DMS114 treated with DMSO at 0.1 percent for 48 hours (cell line): Measurements from ENCODE around the gene NUFIP2.
"Not testable (repeated sequence)": the region's sequence is repeated elsewhere in the genome, so short reads cannot be mapped to it uniquely, and the experiment has no call there.

Experiments
- DNase-seq: peaks from one replicate; lab custom pipeline; 2025; ENCODE audit not compliant: unreplicated experiment; lab: John Stamatoyannopoulos, UW

The NUFIP2 gene

DNA sequence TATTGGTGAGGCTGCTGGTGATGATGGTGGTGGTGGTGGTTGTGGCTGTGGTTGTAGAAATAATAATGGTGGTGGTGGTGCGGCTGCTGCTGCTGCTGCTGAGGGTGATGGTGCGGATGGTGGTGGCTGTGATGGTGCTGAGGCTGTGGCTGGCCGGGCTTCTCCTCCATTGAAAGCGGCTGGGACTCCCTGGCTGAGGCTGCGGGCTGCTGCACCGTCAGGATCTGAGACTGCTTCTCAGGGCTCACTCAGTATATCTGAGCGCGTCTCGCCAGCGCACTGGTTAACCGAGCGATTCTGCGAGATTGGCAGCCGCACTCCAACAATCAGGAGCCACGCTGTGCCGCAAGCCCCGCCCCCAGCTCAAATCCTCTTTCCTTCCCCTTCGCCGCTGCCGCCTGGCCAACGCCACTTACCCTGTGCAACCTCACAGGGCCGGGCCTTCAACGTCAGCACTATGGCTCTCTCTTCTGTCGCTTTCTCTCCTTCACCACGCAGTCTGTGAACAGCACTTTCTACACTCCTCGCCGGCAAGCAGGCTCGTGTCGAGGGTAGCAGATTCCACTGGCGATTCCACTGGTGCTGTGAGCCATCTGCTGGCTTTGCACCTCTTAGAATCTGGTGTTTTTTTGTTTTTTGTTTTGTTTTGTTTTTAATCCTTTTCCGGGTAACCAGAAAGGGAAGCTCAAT is at the start of gene NUFIP2:
TSS of gene NUFIP2 (minus strand) at position 259 of the 690 bp plus-strand sequence. CDS start at position 170, 89 bp downstream.
- peak; percentile 97 for DNase-seq

DNA sequence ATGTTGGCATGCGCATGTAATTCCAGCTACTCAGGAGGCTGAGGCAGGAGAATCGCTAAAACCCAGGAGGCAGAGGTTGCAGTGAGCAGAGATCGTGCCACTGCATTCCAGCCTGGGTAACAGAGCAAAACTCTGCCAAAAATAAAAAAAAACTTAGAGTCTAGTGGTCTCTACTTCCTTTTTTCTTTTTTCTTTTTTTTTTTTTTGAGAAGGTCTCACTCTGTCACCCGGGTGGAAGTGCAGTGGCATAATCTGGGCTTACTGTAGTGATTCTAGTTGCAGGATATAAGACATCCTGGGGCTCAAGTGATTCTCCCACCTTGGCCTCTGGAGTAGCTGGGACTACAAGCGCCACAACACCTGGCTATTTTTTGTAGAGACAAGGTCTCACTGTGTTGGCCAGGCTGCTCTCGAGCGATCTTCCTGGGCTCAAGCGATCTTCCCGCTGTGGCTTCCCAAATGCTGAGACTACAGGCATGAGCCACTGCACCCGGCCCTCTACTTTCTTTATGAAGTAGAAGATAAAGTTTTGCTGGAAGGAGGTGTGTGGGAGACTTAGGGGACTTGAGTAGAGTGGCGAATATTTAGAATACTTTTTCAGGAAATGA is 48.3 kb upstream of the NUFIP2 start:
- DNase-seq = no peak

- DNase-seq = no peak
Observed at GRCh38 chr17:29341726-29342125, 47.8 kb upstream of the NUFIP2 start.

- DNase-seq = not testable (repeated sequence)
Observed at GRCh38 chr17:29339016-29339415, 45.1 kb upstream of the NUFIP2 start.

- DNase-seq = no peak
Observed at GRCh38 chr17:29331708-29332085, 37.7 kb upstream of the NUFIP2 start.

DNA sequence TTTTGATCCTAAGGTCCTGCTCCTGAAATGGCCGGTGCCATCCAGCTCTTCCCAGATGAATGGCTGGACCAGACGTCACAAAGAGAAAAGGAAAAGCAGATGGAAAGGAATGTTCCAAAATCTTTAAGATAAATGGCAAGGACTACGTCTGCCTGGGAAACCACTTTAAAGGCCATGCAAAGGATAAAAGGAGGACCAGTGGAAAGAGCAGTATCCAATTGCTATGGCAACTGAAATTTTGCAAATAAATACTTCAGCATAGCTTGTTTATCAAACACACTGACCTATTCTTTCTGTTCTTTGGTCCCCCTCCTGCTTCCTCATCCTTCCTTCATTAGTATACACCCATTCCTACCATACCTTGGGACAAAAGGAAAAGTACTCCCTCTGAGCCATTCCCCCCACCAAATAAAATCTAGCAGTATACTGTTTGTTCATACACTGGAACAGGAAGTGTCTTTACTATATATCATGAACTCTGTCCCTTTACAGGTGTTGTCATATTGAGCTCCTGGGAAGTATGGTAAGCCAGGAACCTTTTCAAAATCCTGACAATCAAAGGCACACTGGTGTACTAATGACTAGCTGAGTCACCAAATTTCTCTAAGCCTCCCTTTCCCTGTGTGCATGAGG is 37.2 kb upstream of the NUFIP2 start:
- DNase-seq = no peak

- DNase-seq = no peak
Observed at GRCh38 chr17:29327412-29327811, 33.5 kb upstream of the NUFIP2 start.

DNA sequence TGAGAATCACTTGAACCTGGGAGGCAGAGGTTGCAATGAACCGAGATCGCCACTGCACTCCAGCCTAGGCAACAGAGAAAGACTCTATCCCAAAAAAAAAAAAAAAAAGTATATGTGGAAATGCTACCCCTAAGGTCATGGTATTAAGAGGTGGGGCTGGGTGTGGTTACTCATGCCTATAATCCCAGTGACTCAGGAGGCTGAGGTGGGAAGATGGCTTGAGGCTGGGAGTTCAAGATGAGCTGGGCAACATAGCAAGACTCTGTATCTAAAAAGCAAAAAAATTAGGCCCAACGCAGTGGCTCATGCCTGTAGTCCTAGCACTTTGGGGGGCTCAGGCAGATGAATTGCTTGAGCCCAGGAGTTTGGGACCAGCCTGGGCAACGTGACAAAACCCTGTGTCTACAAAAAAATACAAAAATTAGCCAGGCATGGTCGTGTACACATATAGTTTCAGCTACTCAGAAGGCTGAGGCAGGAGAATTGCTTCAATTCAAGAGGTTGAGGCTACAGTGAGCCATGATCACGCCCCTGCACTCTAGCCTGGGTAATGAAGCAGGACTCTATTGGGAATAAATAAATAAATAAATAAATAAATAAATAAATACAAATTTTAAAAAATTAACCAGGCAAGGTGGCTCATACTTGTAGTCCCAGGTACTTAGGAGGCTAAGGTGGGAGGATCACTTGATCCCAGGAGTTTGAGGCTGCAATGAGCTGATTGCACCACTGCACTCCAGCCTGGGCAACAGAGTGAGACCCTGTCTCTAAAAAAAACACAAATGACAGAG is 32.3 kb upstream of the NUFIP2 start:
- DNase-seq = no peak

DNA sequence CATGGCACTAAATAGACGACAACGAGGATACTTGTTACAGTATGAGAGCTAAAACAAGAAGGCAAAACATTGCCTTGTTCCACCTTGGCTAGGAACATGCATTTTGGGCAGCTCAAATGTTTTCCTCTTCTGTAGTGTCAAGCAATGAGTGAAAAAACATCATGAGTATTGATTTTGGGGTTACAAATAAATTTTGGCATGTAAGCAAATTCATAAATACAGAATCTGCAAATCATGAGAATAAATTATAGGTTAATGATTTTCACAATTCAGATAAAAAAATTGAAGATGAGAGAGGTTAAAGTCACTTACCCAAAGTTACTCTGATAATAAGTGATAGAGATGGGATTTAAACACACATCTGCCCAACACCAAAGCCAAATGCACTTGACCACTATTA is 28.4 kb upstream of the NUFIP2 start:
- no peak for DNase-seq

- no peak for DNase-seq
Observed at GRCh38 chr17:29303386-29303785, 9.4 kb upstream of the NUFIP2 start.

- no peak for DNase-seq
Observed at GRCh38 chr17:29299031-29299430, 5.1 kb upstream of the NUFIP2 start.

GRCh38 chr17:29295420-29295819 is 1.5 kb upstream of the NUFIP2 start:
- DNase-seq = no peak

DNA sequence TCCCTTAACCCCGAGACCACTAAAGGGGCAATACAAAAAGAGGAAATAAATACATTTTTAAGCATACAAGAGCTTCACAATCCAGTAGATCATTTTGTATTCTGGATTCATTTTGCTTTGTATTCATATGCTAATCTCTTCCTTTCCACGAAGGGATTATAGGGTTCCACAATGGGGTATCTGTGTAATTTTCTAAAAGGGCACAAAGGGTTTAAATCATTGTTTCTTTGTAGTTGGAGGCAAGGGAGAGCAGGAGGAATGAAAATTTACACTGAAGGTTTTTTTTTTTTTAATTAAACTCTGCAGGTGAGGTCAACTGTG is 592 bp upstream of the NUFIP2 start:
- DNase-seq = peak; percentile 64

DNA sequence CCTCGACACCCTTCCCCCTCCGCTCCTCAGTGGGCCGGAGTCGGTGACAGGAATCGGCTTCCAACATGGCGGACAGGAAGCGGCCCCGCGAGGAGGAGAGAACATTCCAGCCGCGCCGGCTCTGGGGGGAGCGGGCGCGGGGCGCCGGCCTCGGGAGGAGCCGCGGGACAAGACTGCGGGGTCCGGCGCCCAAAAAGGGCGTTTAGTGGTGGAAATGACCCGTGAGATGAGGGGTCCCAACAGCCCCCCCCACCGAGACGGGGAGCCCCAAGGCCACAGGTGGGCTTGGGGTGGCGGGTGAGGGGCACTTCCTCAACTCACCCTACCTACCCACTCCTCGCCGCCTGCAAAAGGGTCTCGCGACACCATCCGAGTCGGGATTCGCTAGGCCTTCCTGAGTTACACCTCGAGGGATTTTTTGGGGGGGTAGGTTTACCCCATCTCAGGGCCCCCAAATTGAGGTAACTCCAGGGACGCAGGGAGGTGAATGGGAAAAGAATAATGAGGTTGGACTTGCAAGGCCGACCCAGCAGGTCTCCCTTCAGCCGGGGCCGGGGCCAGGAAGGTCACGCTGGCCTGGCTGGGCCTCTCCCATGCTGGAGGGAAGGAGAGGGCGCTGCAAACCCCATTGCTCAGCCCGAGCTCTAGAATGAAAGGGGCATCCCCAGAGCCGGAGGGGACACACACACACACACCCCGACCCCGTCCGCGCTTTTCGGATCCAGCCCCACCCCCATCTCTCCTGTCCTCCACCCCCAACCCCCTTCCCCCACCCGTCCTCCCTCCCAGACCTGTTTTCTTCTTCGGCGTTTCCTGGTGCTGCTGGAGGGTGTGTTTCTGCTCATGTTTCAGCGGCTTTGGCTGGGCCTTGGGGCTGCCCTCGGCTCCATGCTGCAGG is 707 bp downstream of the NUFIP2 start:
- DNase-seq = peak; percentile 17

GRCh38 chr17:29292071-29292991 is 1.6 kb downstream of the NUFIP2 start:
- DNase-seq = no peak

GRCh38 chr17:29291163-29291752 is 2.7 kb downstream of the NUFIP2 start:
- peak; percentile 53 for DNase-seq

GRCh38 chr17:29289852-29290251 is 4.1 kb downstream of the NUFIP2 start:
- no peak for DNase-seq

DNA sequence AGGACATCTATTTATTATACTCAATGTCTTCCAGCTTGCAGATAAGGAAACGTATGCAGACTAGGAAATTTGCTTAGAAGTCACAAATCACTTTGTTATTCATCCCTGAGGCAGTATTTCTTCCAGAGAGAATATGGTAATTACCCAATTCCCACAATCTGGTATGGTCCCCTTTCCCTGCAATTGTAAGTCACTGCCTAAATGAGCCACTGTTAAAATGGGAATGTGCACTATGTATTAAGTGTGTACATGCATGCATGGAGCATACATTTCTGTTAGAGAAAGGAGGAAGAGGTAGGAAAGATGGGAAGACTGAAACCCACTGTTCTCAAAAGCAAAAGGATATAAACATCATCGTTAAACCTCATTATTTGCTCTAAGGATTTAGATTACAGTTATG is 10.0 kb downstream of the NUFIP2 start:
- no peak for DNase-seq

- no peak for DNase-seq
Observed at GRCh38 chr17:29283496-29283895, 10.5 kb downstream of the NUFIP2 start.
